ENCODE measurements around the gene CYTH4.
A peak's percentile ranks its signal among the peaks of the same experiment; 100 is the strongest.
"Not testable (repeated sequence)": the region's sequence is repeated elsewhere in the genome, so short reads cannot be mapped to it uniquely, and the experiment has no call there.

Gene CYTH4

GRCh38 chr22:37282385-37282677 is at the start of gene CYTH4:
TSS of gene CYTH4 (plus strand) at chr22:37282508. CDS start at chr22:37282570, 62 bp downstream.
- peak; percentile 59 to 80 for DNase-seq (ENCODE audit: extremely low read depth in 1 of 2, low read depth in 1 of 2)

- not testable (repeated sequence) for DNase-seq (ENCODE audit: extremely low read depth in 1 of 2, low read depth in 1 of 2)
Observed at GRCh38 chr22:37233371-37233750, 48.9 kb upstream of the CYTH4 start.

GRCh38 chr22:37233751-37234631 is 48.3 kb upstream of the CYTH4 start:
- DNase-seq (ENCODE audit: extremely low read depth in 1 of 2, low read depth in 1 of 2): no peak

- no peak for DNase-seq (ENCODE audit: extremely low read depth in 1 of 2, low read depth in 1 of 2)
Observed at GRCh38 chr22:37234736-37235711, 47.3 kb upstream of the CYTH4 start.

- no peak for DNase-seq (ENCODE audit: extremely low read depth in 1 of 2, low read depth in 1 of 2)
Observed at GRCh38 chr22:37235897-37236607, 46.3 kb upstream of the CYTH4 start.

GRCh38 chr22:37237371-37238268 is 44.7 kb upstream of the CYTH4 start:
- no peak for DNase-seq (ENCODE audit: extremely low read depth in 1 of 2, low read depth in 1 of 2)

GRCh38 chr22:37239336-37240239 is 42.7 kb upstream of the CYTH4 start:
- no peak for DNase-seq (ENCODE audit: extremely low read depth in 1 of 2, low read depth in 1 of 2)

- DNase-seq (ENCODE audit: extremely low read depth in 1 of 2, low read depth in 1 of 2): no peak
Observed at GRCh38 chr22:37240240-37240940, 41.9 kb upstream of the CYTH4 start.

- DNase-seq (ENCODE audit: extremely low read depth in 1 of 2, low read depth in 1 of 2): no peak
Observed at GRCh38 chr22:37240941-37241320, 41.4 kb upstream of the CYTH4 start.

- DNase-seq (ENCODE audit: extremely low read depth in 1 of 2, low read depth in 1 of 2): no peak
Observed at GRCh38 chr22:37241351-37242142, 40.8 kb upstream of the CYTH4 start.

GRCh38 chr22:37242395-37242918 is 39.9 kb upstream of the CYTH4 start:
- DNase-seq (ENCODE audit: extremely low read depth in 1 of 2, low read depth in 1 of 2): peak; percentile 81 to 95

- DNase-seq (ENCODE audit: extremely low read depth in 1 of 2, low read depth in 1 of 2): no peak
Observed at GRCh38 chr22:37243402-37244113, 38.8 kb upstream of the CYTH4 start.

- DNase-seq (ENCODE audit: extremely low read depth in 1 of 2, low read depth in 1 of 2): peak; percentile 89 to 96
Observed at GRCh38 chr22:37244114-37244921, 38.0 kb upstream of the CYTH4 start, which contains the start of gene RAC2. TSS of gene RAC2 (minus strand) at chr22:37244269. CDS start at chr22:37244148, 121 bp downstream.

GRCh38 chr22:37244922-37245722 is 37.2 kb upstream of the CYTH4 start:
- no peak for DNase-seq (ENCODE audit: extremely low read depth in 1 of 2, low read depth in 1 of 2)

GRCh38 chr22:37245740-37246139 is 36.6 kb upstream of the CYTH4 start:
- no peak for DNase-seq (ENCODE audit: extremely low read depth in 1 of 2, low read depth in 1 of 2)
